Measurements from ENCODE around the gene LIPC. TPM values are rescaled to one million over a fixed set of nuclear protein-coding genes. Genes with fewer than 3 reads are reported as not detected.

LIPC gene
- total and polyA plus RNA-seq, 10 of the 15 experiments (the other 5 are each of a cell fraction or from before 2014, with no cell fraction given): 0.06 to 0.31 (median 0.16) TPM; not detected in 1

GRCh38 chr15:58590926-58591325, 159.1 kb downstream of the LIPC start:
- Histone ChIP-seq H3K4me1 (ENCODE audit: control insufficient read depth, insufficient read depth, low read length) (peaks cover 28% of the 10 kb centered on the region), H3K27ac (ENCODE audit: control insufficient read depth, insufficient read depth) (no peak overlapping the region), H3K36me3 (ENCODE audit: control insufficient read depth in 2 of 2, insufficient read depth in 2 of 2, low read length in 1 of 2) (no peaks in the 10 kb centered on the region), H3K9me3 (replicated peaks; ENCODE audit: control insufficient read depth, insufficient read depth, low read length) (no peaks in the 10 kb centered on the region), H3K79me2 (ENCODE audit: control insufficient read depth, insufficient read depth, low read length) (no peaks in the 10 kb centered on the region), H3K27me3 (replicated peaks in 1 of 2; ENCODE audit: control insufficient read depth in 2 of 2, insufficient read depth in 2 of 2, low read length in 1 of 2) (no peaks in the 10 kb centered on the region), H3K9ac (ENCODE audit: control insufficient read depth, insufficient read depth, low read length) (no peak overlapping the region), H4K20me1 (ENCODE audit: control insufficient read depth, insufficient read depth) (no peaks in the 10 kb centered on the region), H2AFZ (ENCODE audit: control insufficient read depth, low read depth, low read length) (no peak overlapping the region), H3K4me3 (no peak overlapping the region), H3K4me2 (ENCODE audit: control insufficient read depth, insufficient read depth) (no peak overlapping the region)
- ATAC-seq: no peak
- no TSS peak for BruUV-seq (replicated peaks)
- ChIA-PET SMC1A (ENCODE audit: uncharacterized antibody, unreplicated experiment) (interaction anchor here (0.7 to 1.5 kb wide), 6 partner anchors 32 to 276 kb away, joined by 3 to 4 read pairs (median 3); partner anchors contain the start of gene MINDY2), RAD21 (ENCODE audit: unreplicated experiment) (no interaction called here), POLR2A (interaction anchor here (0.6 to 1.1 kb wide), 2 partner anchors 12 to 210 kb away, joined by 3 to 4 read pairs; no protein-coding TSS in a partner anchor), CTCF (interaction anchor here (0.6 kb wide), 1 partner anchor 132 kb away, joined by 3 read pairs; no protein-coding TSS in a partner anchor)
- DNase-seq (ENCODE audit: low read depth, low spot score): no peak
- no peak for TF ChIP-seq MAX (IDR thresholded peaks at IDR 0.05; ENCODE audit: low read depth, low read length)
- no peak for TF ChIP-seq PAX8 (IDR thresholded peaks at IDR 0.05)
- TF ChIP-seq NFYB (IDR thresholded peaks at IDR 0.05; ENCODE audit: insufficient read depth, low read depth, low read length): no peak
- TF ChIP-seq SMAD1 (IDR thresholded peaks at IDR 0.05; ENCODE audit: low read depth, partially characterized antibody): no peak
- no peak for TF ChIP-seq FOS (IDR thresholded peaks at IDR 0.05; ENCODE audit: borderline replicate concordance, extremely low read depth, insufficient read length)
- TF ChIP-seq RBBP5 (conservative IDR thresholded peaks at IDR 0.05): no peak
- no peak for TF ChIP-seq SP1 (IDR thresholded peaks at IDR 0.05; ENCODE audit: low read depth, low read length)
- TF ChIP-seq ATF2 (IDR thresholded peaks at IDR 0.05; ENCODE audit: low read length): no peak
- no peak for TF ChIP-seq IKZF1 (conservative IDR thresholded peaks at IDR 0.05)
- intact Hi-C loops (cut with micrococcal nuclease; ENCODE audit: unreplicated experiment) (no loop called here), in situ Hi-C loops (cut with MboI) (no loop called here)
- 54% methylated on average over 1 of the region's 1 CpG for WGBS (ENCODE audit: insufficient coverage, insufficient replicate concordance, low lambda C conversion rate, missing lambda C conversion rate)
- FAIRE-seq: no peak

Measured in GM12878 (cell line).